H1 (cell line): ENCODE measurements around the gene SLCO2A1. TPM values are rescaled to one million over a fixed set of nuclear protein-coding genes. Genes with fewer than 3 reads are reported as not detected.

ENCODE experiments used
- CTCF ChIA-PET: fragments of 300-600 bp; sonication (Branson Sonifier 250); formaldehyde crosslinking; loops from one replicate; lab custom pipeline; 2021; ENCODE audit not compliant: partially characterized antibody; lab: Charles Lee
- POLR2A ChIA-PET: fragments of 300-600 bp; sonication (Branson Sonifier 250); formaldehyde crosslinking; loops from one replicate; lab custom pipeline; 2021; ENCODE audit warnings: inconsistent platforms; ENCODE audit not compliant: partially characterized antibody; lab: Charles Lee
- DNase-seq, 2 experiments: peaks; one replicate each; pipeline versions ENCODE4 v3.0.0 to v3.0.0-alpha.2; 2010 to 2022; ENCODE audit warnings: low spot score in 2 of 2, low read depth in 1 of 2, mixed read lengths in 1 of 2
- FAIRE-seq: peaks from 2 replicates; lab custom pipeline; 2011; peaks lifted over from hg19 to GRCh38; lab: Jason Lieb, UNC
- H2AFZ ChIP-seq: 2 replicates; pipeline ENCODE4 v1.8.1; 2012; ENCODE audit warnings: low read length, inconsistent platforms
- H2AK5ac ChIP-seq: 2 replicates; pipeline ENCODE4 v1.6.1; 2013; ENCODE audit warnings: low read depth, low read length
- H2BK120ac ChIP-seq: replicated peaks from 2 replicates; pipeline ENCODE3; 2013; ENCODE audit warnings: low read depth, low read length, inconsistent platforms
- H2BK12ac ChIP-seq: 2 replicates; pipeline ENCODE4 v1.6.1; 2013; ENCODE audit warnings: low read depth, low read length
- H2BK15ac ChIP-seq: 2 replicates; pipeline ENCODE4 v1.6.1; 2013; ENCODE audit warnings: low read length
- H2BK20ac ChIP-seq: 2 replicates; pipeline ENCODE4 v1.6.1; 2013; ENCODE audit warnings: low read length
- H2BK5ac ChIP-seq: 2 replicates; pipeline ENCODE4 v1.6.1; 2013; ENCODE audit warnings: low read depth, low read length
- H3K14ac ChIP-seq: 2 replicates; pipeline ENCODE4 v1.6.1; 2013; ENCODE audit warnings: inconsistent platforms; ENCODE audit not compliant: insufficient read length
- H3K18ac ChIP-seq: 2 replicates; pipeline ENCODE4 v1.6.1; 2013; ENCODE audit warnings: low read length; ENCODE audit errors: extremely low read depth
- H3K23ac ChIP-seq: 2 replicates; pipeline ENCODE4 v1.6.1; 2013; ENCODE audit warnings: inconsistent platforms; ENCODE audit not compliant: insufficient read length
- H3K23me2 ChIP-seq: 2 replicates; pipeline ENCODE4 v1.6.1; 2013; ENCODE audit warnings: low read depth, low read length
- H3K27ac ChIP-seq: 2 replicates; pipeline ENCODE4 v1.6.1; 2011; ENCODE audit warnings: low read depth, low read length, inconsistent platforms
- H3K27me3 ChIP-seq, 4 experiments: replicated peaks in 1 of 4; 1 replicate in 1 of 4; 2 replicates in 3 of 4; pipeline versions ENCODE4 v1.6.1 to v1.8.1; 2011 to 2013; ENCODE audit warnings: low read length in 3 of 4, mild to moderate bottlenecking in 3 of 4, inconsistent platforms in 2 of 4, mixed read lengths in 2 of 4, moderate library complexity in 1 of 4; ENCODE audit not compliant: control insufficient read depth in 3 of 4, insufficient read depth in 3 of 4; ENCODE audit errors: extremely low read depth in 1 of 4
- H3K36me3 ChIP-seq, 4 experiments: 2 replicates each; pipeline versions ENCODE4 v1.6.1 to v1.8.1; 2011 to 2013; ENCODE audit warnings: mild to moderate bottlenecking in 4 of 4, low read length in 3 of 4, moderate library complexity in 2 of 4, control low read depth in 1 of 4, inconsistent platforms in 1 of 4; ENCODE audit not compliant: insufficient read depth in 4 of 4, control insufficient read depth in 2 of 4
- H3K4ac ChIP-seq: replicated peaks from 2 replicates; pipeline ENCODE3; 2013; ENCODE audit warnings: low read length, low read depth, mixed read lengths, inconsistent platforms; ENCODE audit not compliant: insufficient read length
- H3K4me1 ChIP-seq, 4 experiments: replicated peaks in 1 of 4; 1 replicate in 1 of 4; 2 replicates in 3 of 4; pipeline versions ENCODE4 v1.6.1 to v1.8.1; 2011 to 2013; ENCODE audit warnings: low read length in 3 of 4, inconsistent platforms in 2 of 4, mixed read lengths in 1 of 4; ENCODE audit not compliant: insufficient read depth in 4 of 4, control insufficient read depth in 3 of 4
- H3K4me2 ChIP-seq, 2 experiments: 2 replicates each; pipeline versions ENCODE4 v1.6.1 to v1.8.1; 2011 to 2013; ENCODE audit warnings: low read depth in 2 of 2, low read length in 2 of 2, control low read depth in 1 of 2, inconsistent platforms in 1 of 2, mild to moderate bottlenecking in 1 of 2; ENCODE audit not compliant: insufficient read depth in 1 of 2
- H3K4me3 ChIP-seq, 4 experiments: fragments of 200-600, 300-600 bp in 1 of 4; sonication (generic), shearing (Covaris generic), sonication (Bioruptor Twin) in 1 of 4; 2 replicates each; pipeline versions ENCODE4 v1.5.1 to v1.8.1; 2011 to 2016; ENCODE audit warnings: low read length in 4 of 4, low read depth in 3 of 4, control low read depth in 2 of 4, inconsistent platforms in 2 of 4, mild to moderate bottlenecking in 2 of 4, mixed read lengths in 1 of 4, moderate library complexity in 1 of 4; ENCODE audit not compliant: insufficient read depth in 2 of 4; ENCODE audit errors: extremely low read depth in 1 of 4
- H3K56ac ChIP-seq: replicated peaks from 2 replicates; pipeline ENCODE3; 2013; ENCODE audit warnings: low read depth, mild to moderate bottlenecking, mixed read lengths, low read length, inconsistent platforms; ENCODE audit not compliant: insufficient read length
- H3K79me1 ChIP-seq: 2 replicates; pipeline ENCODE4 v1.6.1; 2013; ENCODE audit warnings: low read depth, low read length, control low read depth
- H3K79me2 ChIP-seq, 2 experiments: 2 replicates each; pipeline versions ENCODE4 v1.6.1 to v1.8.1; 2012 to 2013; ENCODE audit warnings: low read length in 2 of 2, mild to moderate bottlenecking in 2 of 2, inconsistent platforms in 1 of 2; ENCODE audit not compliant: insufficient read depth in 2 of 2, control insufficient read depth in 1 of 2
- H3K9ac ChIP-seq, 4 experiments: replicated peaks in 1 of 4; 1 replicate in 1 of 4; 2 replicates in 3 of 4; pipeline versions ENCODE4 v1.6.1 to v1.8.1; 2011 to 2013; ENCODE audit warnings: low read depth in 3 of 4, low read length in 3 of 4, control low read depth in 2 of 4, mild to moderate bottlenecking in 2 of 4, moderate library complexity in 2 of 4, inconsistent platforms in 1 of 4; ENCODE audit errors: extremely low read depth in 1 of 4
- H3K9me3 ChIP-seq, 2 experiments: 2 replicates each; pipeline versions ENCODE4 v1.6.1 to v1.8.1; 2012 to 2013; ENCODE audit warnings: mild to moderate bottlenecking in 2 of 2, moderate library complexity in 2 of 2, control low read depth in 1 of 2, inconsistent platforms in 1 of 2, low read depth in 1 of 2, low read length in 1 of 2, mixed read lengths in 1 of 2; ENCODE audit not compliant: insufficient read depth in 2 of 2
- H4K20me1 ChIP-seq, 2 experiments: replicated peaks in 1 of 2; 2 replicates each; pipeline versions ENCODE3 to v1.8.1; 2011 to 2013; ENCODE audit warnings: inconsistent platforms in 2 of 2, low read length in 2 of 2, mild to moderate bottlenecking in 1 of 2; ENCODE audit not compliant: insufficient read depth in 2 of 2, control insufficient read depth in 1 of 2
- H4K5ac ChIP-seq: 2 replicates; pipeline ENCODE4 v1.6.1; 2013; ENCODE audit warnings: low read length, low read depth, mixed read lengths, inconsistent platforms; ENCODE audit not compliant: insufficient read length
- H4K8ac ChIP-seq: 2 replicates; pipeline ENCODE4 v1.8.0; 2013; ENCODE audit warnings: mild to moderate bottlenecking, moderate library complexity, low read length, inconsistent platforms; ENCODE audit not compliant: insufficient read depth; ENCODE audit errors: extremely low read depth
- H4K91ac ChIP-seq: replicated peaks from 2 replicates; pipeline ENCODE3; 2013; ENCODE audit warnings: low read length, mixed read lengths, inconsistent platforms; ENCODE audit not compliant: insufficient read length
- CHD2 ChIP-seq: IDR thresholded peaks from 2 replicates; pipeline ENCODE4 v1.6.1; 2012; ENCODE audit warnings: low read length, improper control_type of control experiment
- EZH2 ChIP-seq: fragments of 200-600 bp; sonication (generic); IDR thresholded peaks from 2 replicates; pipeline ENCODE4 v1.7.1; 2012; ENCODE audit warnings: low read depth, mild to moderate bottlenecking, moderate library complexity, low read length, inconsistent platforms; ENCODE audit not compliant: severe bottlenecking
- HDAC2 ChIP-seq, 2 experiments: fragments of 300-600 bp in 1 of 2; sonication (generic) in 1 of 2; IDR thresholded peaks; 2 replicates each; pipeline ENCODE4 v1.6.1; 2011 to 2012; ENCODE audit warnings: low read depth in 2 of 2, low read length in 2 of 2, mild to moderate bottlenecking in 2 of 2, moderate library complexity in 2 of 2, borderline replicate concordance in 1 of 2, inconsistent platforms in 1 of 2
- HDAC6 ChIP-seq: IDR thresholded peaks from one replicate; pipeline ENCODE4 v1.7.1; 2012; ENCODE audit warnings: low read depth, mild to moderate bottlenecking, inconsistent platforms, low read length, moderate library complexity
- SAP30 ChIP-seq: fragments of 300-600 bp; sonication (generic); IDR thresholded peaks from 2 replicates; pipeline ENCODE4 v1.7.1; 2012; ENCODE audit warnings: low read length, moderate library complexity, mild to moderate bottlenecking, inconsistent platforms; ENCODE audit not compliant: insufficient read depth, insufficient replicate concordance
- WGBS, 2 experiments: shearing (Covaris generic) in 1 of 2; methylation state at CpG; one replicate each; pipeline versions ENCODE4 v1.1.6 to v1.1.7; 2013 to 2015; ENCODE audit warnings: low lambda C conversion rate in 2 of 2, mixed read lengths in 2 of 2, inconsistent platforms in 1 of 2, low coverage in 1 of 2, missing lambda C conversion rate in 1 of 2; ENCODE audit not compliant: insufficient replicate concordance in 2 of 2, insufficient coverage in 1 of 2, insufficient read length in 1 of 2; ENCODE audit errors: extremely low coverage in 1 of 2, missing lambda C conversion rate in 1 of 2; 5-methylcytosine and 5-hydroxymethylcytosine counted together
- polyA plus RNA-seq, 7 experiments: library from polyadenylated mRNA; depleted of rRNA in 3 of 7; stranded (reverse) in 5 of 7; unstranded in 2 of 7; fragments of >200 nt in 5 of 7; fragments of 200-250 nt in 2 of 7; gene quantifications; 1 replicate in 5 of 7; 2 replicates in 1 of 7; 4 replicates in 1 of 7; pipeline versions ENCODE4 v1.2.1 to v1.2.3, GENCODE V29; 2011 to 2013; ENCODE audit warnings: missing spikeins in 2 of 7, mixed read lengths in 2 of 7
- total RNA-seq: library from RNA; stranded (reverse); fragmentation: NEBNext Ultra II Directional; extraction: Animal tissue kit (Norgen Biotek cat#: 25700); gene quantifications from 2 replicates; pipeline ENCODE4 v1.2.1, GENCODE V29; 2021
- TF ChIP-seq, protein P1 (sequence below): IDR thresholded peaks from 2 replicates; pipeline ENCODE4 v1.6.1; 2012; ENCODE audit warnings: inconsistent platforms

SLCO2A1 gene
- total and polyA plus RNA-seq, 2 of the 8 experiments (the other 6 are each of a cell fraction or from before 2014, with no cell fraction given): 1.1 to 2.3 TPM

DNA sequence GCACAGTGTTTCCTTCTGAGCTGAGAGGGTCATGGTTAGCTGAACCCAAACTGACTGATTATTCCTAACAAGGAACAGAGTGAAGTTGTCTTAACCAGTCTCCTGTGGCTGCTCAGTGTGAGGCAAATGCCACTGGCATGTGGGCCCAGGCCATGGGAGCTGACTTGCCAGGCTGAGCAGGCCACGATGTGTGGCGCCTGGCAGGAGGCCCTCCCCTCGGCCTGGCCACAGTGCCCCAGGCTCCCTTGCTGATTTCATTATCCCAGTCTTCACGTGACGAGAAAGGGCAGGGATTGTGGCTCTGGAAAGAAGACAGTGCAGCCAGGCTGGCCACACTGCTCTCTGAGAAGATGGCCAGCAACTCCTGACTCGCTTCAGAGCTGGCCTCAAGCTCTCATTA lies 58.8 kb downstream of the SLCO2A1 start:
- H3K27ac ChIP-seq: no peak overlapping the region
- H3K79me1 ChIP-seq: no peaks in the 10 kb centered on the region
- DNase-seq: no peak
- no peak overlapping the region for H2BK120ac ChIP-seq
- ChIA-PET CTCF (interaction anchor here (0.6 to 2.4 kb wide), 5 partner anchors 22 to 241 kb away, joined by 3 to 7 read pairs (median 5); no protein-coding TSS in a partner anchor), POLR2A (interaction anchor here (1.1 kb wide), 1 partner anchor 241 kb away, joined by 3 read pairs; no protein-coding TSS in a partner anchor)
- no peaks in the 10 kb centered on the region for H3K27me3 ChIP-seq
- H2BK20ac ChIP-seq: no peak overlapping the region
- TF ChIP-seq, protein P1, sequence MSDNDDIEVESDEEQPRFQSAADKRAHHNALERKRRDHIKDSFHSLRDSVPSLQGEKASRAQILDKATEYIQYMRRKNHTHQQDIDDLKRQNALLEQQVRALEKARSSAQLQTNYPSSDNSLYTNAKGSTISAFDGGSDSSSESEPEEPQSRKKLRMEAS: no peak
- TF ChIP-seq SAP30: no peak
- no peak for TF ChIP-seq EZH2
- no peak for TF ChIP-seq CHD2
- no peak for TF ChIP-seq HDAC6
- TF ChIP-seq HDAC2 (IDR thresholded peaks at IDR 0.05; ENCODE audit: borderline replicate concordance in 1 of 2, low read depth in 2 of 2, low read length in 2 of 2): no peak
- no peak overlapping the region for H4K8ac ChIP-seq
- no peak overlapping the region for H2BK5ac ChIP-seq
- H3K9ac ChIP-seq: no peak overlapping the region
- no peak overlapping the region for H4K91ac ChIP-seq
- no peaks in the 10 kb centered on the region for H3K4me1 ChIP-seq
- no peak overlapping the region for H2BK15ac ChIP-seq
- H4K5ac ChIP-seq: no peak overlapping the region
- no peak overlapping the region for H3K56ac ChIP-seq
- H3K4me3 ChIP-seq: no peak overlapping the region
- H3K36me3 ChIP-seq: no peaks in the 10 kb centered on the region
- H3K4me2 ChIP-seq: no peak overlapping the region
- no peak for FAIRE-seq
- no peak overlapping the region for H3K23ac ChIP-seq
- 88% methylated on average over 6 of the region's 6 CpGs; no CpG with 5 or more reads in 1 of the 2 experiments for whole genome bisulfite sequencing, 2 experiments
- H3K79me2 ChIP-seq: no peaks in the 10 kb centered on the region
- no peak overlapping the region for H3K4ac ChIP-seq
- no peak overlapping the region for H2AK5ac ChIP-seq
- peaks cover 4% of the 10 kb centered on the region; the same call in 1 of the 2 replicates for H3K23me2 ChIP-seq
- H2BK12ac ChIP-seq: no peak overlapping the region
- H3K14ac ChIP-seq: no peak overlapping the region
- H3K9me3 ChIP-seq: peaks cover 4 to 10% of the 10 kb centered on the region in 2 experiments; a peak in 3 of 4 replicates
- no peak overlapping the region for H2AFZ ChIP-seq
- H3K18ac ChIP-seq: no peak overlapping the region
- H4K20me1 ChIP-seq: no peaks in the 10 kb centered on the region
